Kidney (tissue), 14 donors: ENCODE data around the gene BOLA3. TPM values are rescaled to one million over a fixed set of nuclear protein-coding genes. Genes with fewer than 3 reads are reported as not detected.

Source experiments
- DNase-seq, 5 donors: peaks; one replicate each; pipeline ENCODE4 v3.0.0-alpha.2; 2013 to 2020
- FAIRE-seq: peaks from 2 replicates; lab custom pipeline; 2012; peaks lifted over from hg19 to GRCh38; lab: Jason Lieb, UNC
- H3K27ac ChIP-seq, 2 donors: one replicate each; pipeline ENCODE4 v1.7.0; 2013; ENCODE audit warnings: low read depth in 2 of 2, low read length in 2 of 2, inconsistent platforms in 1 of 2
- H3K27me3 ChIP-seq: one replicate; pipeline ENCODE4 v1.7.1; 2013; ENCODE audit warnings: low read length, inconsistent platforms; ENCODE audit not compliant: control insufficient read depth, insufficient read depth
- H3K36me3 ChIP-seq, 3 donors: one replicate each; pipeline versions ENCODE4 v1.7.0 to v1.7.1; 2013; ENCODE audit warnings: low read length in 3 of 3, control low read depth in 1 of 3, inconsistent platforms in 1 of 3; ENCODE audit not compliant: insufficient read depth in 3 of 3, control insufficient read depth in 2 of 3
- H3K4me1 ChIP-seq, 3 donors: one replicate each; pipeline versions ENCODE4 v1.7.0 to v1.7.1; 2013; ENCODE audit warnings: low read length in 3 of 3, inconsistent platforms in 1 of 3, low read depth in 1 of 3; ENCODE audit not compliant: control insufficient read depth in 2 of 3, insufficient read depth in 2 of 3
- H3K4me3 ChIP-seq, 3 donors: one replicate each; pipeline versions ENCODE4 v1.7.0 to v1.8.1; 2013; ENCODE audit warnings: low read length in 3 of 3, control low read depth in 1 of 3, inconsistent platforms in 1 of 3
- H3K9ac ChIP-seq, 3 donors: one replicate each; pipeline versions ENCODE4 v1.7.0 to v1.7.1; 2013; ENCODE audit warnings: low read length in 3 of 3, control low read depth in 1 of 3, inconsistent platforms in 1 of 3
- H3K9me3 ChIP-seq, 3 donors: one replicate each; pipeline versions ENCODE4 v1.7.0 to v1.7.1; 2013; ENCODE audit warnings: low read length in 3 of 3, control low read depth in 1 of 3, inconsistent platforms in 1 of 3; ENCODE audit not compliant: control insufficient read depth in 2 of 3, insufficient read depth in 1 of 3
- CTCF ChIP-seq: IDR thresholded peaks from 3 replicates; pipeline ENCODE4 v1.5.1; 2012; ENCODE audit warnings: mild to moderate bottlenecking, moderate library complexity, borderline replicate concordance; ENCODE audit not compliant: insufficient read depth; ENCODE audit errors: extremely low read depth
- intact Hi-C: fragments of 100-400 bp; cut with DNase I; formaldehyde crosslinking; loops from one replicate; pipeline ENCODE4 v1.11.1; 2022
- polyA plus RNA-seq: library from polyadenylated mRNA; stranded (reverse); fragments of 350-450 nt; fragmentation: Illumina TruSeq; extraction: RNeasy Lipid Tissue Mini Kit (QIAGEN cat#74804); gene quantifications from one replicate; pipeline ENCODE4 v1.2.3, GENCODE V29; 2014; ENCODE audit warnings: low read depth, low replicate concordance; ENCODE audit not compliant: insufficient read depth
- total RNA-seq: library from RNA; stranded (reverse); fragmentation: NEBNext Ultra II Directional; extraction: Animal tissue kit (Norgen Biotek cat#: 25700); gene quantifications from one replicate; pipeline ENCODE4 v1.2.1, GENCODE V29; 2021
- donor health status: control.
- donor health status: control.
- donor health status: control.
- donor health status: control.
- donor health status: control.
- donor health status: DM: yes; HTN: yes; CAD: no.
- donor health status: Normal renal cell carcinoma (clear cell type).

The BOLA3 gene
- total and polyA plus RNA-seq, 2 donors from 2014 or later = 28.1 to 155 TPM

GRCh38 chr2:74110537-74110936 lies 37.2 kb downstream of the BOLA3 start:
- TF ChIP-seq CTCF = no peak
- Histone ChIP-seq H3K9ac (no peak overlapping the region), H3K27me3 (no peaks in the 10 kb centered on the region), H3K4me3 (no peak overlapping the region), H3K9me3 (no peaks in the 10 kb centered on the region), H3K36me3 (no peaks in the 10 kb centered on the region), H3K4me1 (no peaks in the 10 kb centered on the region), H3K27ac (no peak overlapping the region)
- intact Hi-C loops = no loop called here
- FAIRE-seq = no peak
- no peak for DNase-seq

- no peaks in the 10 kb centered on the region for H3K9me3 ChIP-seq
- FAIRE-seq = no peak
- H3K4me1 ChIP-seq = no peaks in the 10 kb centered on the region
- H3K4me3 ChIP-seq = no peak overlapping the region
- no peaks in the 10 kb centered on the region for H3K36me3 ChIP-seq
- intact Hi-C loops = no loop called here
- no peak overlapping the region for H3K9ac ChIP-seq
- no peak overlapping the region for H3K27ac ChIP-seq
- no peaks in the 10 kb centered on the region for H3K27me3 ChIP-seq
- no peak for TF ChIP-seq CTCF
- DNase-seq = no peak
Measured at GRCh38 chr2:74109551-74109950, 38.2 kb downstream of the BOLA3 start.

DNA sequence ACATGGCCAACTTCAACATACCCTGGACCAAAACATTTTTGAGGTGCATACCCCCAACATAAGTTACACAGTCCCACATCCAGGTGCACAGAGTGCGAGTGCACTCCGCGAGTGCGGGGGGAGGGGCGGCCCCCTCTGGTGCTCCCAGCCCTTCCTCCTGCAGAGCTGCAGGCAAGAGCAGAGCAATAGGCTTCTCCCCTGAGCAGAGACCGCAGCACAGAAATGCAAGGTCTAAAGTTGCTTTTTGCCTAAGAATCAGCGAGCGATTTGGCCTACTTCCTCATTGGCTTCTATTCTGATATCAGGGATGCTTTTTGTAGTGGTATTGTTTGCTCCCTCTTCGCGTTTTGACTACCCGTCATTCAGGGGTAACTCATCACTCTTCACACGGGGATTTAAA lies 40.6 kb downstream of the BOLA3 start:
- peaks cover 0 to 3% (median 2%) of the 10 kb centered on the region in 3 donors for H3K36me3 ChIP-seq
- no peak overlapping the region for H3K9ac ChIP-seq
- intact Hi-C loops = no loop called here
- H3K9me3 ChIP-seq = no peaks in the 10 kb centered on the region
- no peak for FAIRE-seq
- no peak for DNase-seq
- no peaks in the 10 kb centered on the region for H3K27me3 ChIP-seq
- H3K4me3 ChIP-seq = no peak overlapping the region
- no peak for TF ChIP-seq CTCF
- no peaks in the 10 kb centered on the region for H3K4me1 ChIP-seq
- no peak overlapping the region for H3K27ac ChIP-seq

DNA sequence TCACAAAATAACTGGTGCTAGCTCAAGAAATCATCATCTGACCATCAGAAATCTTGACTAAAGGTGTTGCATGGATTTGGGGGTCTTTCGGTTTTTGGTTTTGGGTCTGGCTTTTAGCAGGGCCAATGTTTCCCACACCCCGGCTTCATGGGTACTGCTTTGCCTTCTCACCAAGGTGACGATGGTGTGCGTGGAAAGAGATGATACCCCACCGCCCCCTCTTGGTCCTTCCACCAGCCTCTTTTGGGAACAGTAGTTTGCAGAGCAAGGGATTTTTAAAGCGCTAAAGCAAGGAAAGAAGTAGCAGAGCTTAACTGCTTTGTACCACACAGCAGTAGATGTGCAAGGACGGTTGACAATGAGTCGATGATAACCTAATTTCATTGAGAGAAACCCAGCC lies 42.3 kb downstream of the BOLA3 start:
- Histone ChIP-seq H3K4me3 (no peak overlapping the region), H3K4me1 (no peaks in the 10 kb centered on the region), H3K27ac (no peak overlapping the region), H3K36me3 (peaks cover 0 to 8% (median 5%) of the 10 kb centered on the region in 3 donors), H3K9me3 (no peaks in the 10 kb centered on the region), H3K27me3 (no peaks in the 10 kb centered on the region), H3K9ac (no peak overlapping the region)
- DNase-seq (no peak), FAIRE-seq (no peak)
- intact Hi-C loops = no loop called here
- TF ChIP-seq CTCF = no peak
